Measurements from ENCODE around the gene FGG. TPM values are rescaled to one million over a fixed set of nuclear protein-coding genes. Genes with fewer than 3 reads are reported as not detected.

FGG gene
- total RNA-seq, 4 donors from 2014 or later, result not detected

- no peaks in the 10 kb centered on the region for H3K9me3 ChIP-seq
- no peaks in the 10 kb centered on the region for H3K4me1 ChIP-seq
- no peak within 1 kb of the TSS for H3K4me3 ChIP-seq
- WGBS, 2 donors (ENCODE audit: low coverage in 1 of 2), result 69 to 77% methylated on average over 2 of the region's 2 CpGs
- H3K27me3 ChIP-seq, result no peaks in the 10 kb centered on the region
- H3K27ac ChIP-seq, result no peak within 1 kb of the TSS
- no peak for ATAC-seq
- TF ChIP-seq POLR2AphosphoS5 (IDR thresholded peaks at IDR 0.05) (no peak), CTCF (IDR thresholded peaks at IDR 0.05) (no peak)
- no peaks in the 10 kb centered on the region for H3K36me3 ChIP-seq
Measured at GRCh38 chr4:154562697-154563254, 49.7 kb downstream of the FGG start, which contains the start of gene FGB. Gene FGB, plus strand, starts transcription at chr4:154563011. Its CDS starts 8 bp downstream, at chr4:154563019.

- Histone ChIP-seq H3K4me3 (no peak overlapping the region), H3K36me3 (no peaks in the 10 kb centered on the region), H3K4me1 (no peaks in the 10 kb centered on the region), H3K9me3 (no peaks in the 10 kb centered on the region), H3K27ac (no peak overlapping the region), H3K27me3 (no peaks in the 10 kb centered on the region)
- WGBS, 2 donors (ENCODE audit: low coverage in 1 of 2), result 33 to 60% methylated on average over 4 of the region's 4 CpGs
- ATAC-seq, result no peak
- TF ChIP-seq POLR2AphosphoS5 (IDR thresholded peaks at IDR 0.05) (no peak), POLR2A (IDR thresholded peaks at IDR 0.05) (no peak), CTCF (IDR thresholded peaks at IDR 0.05) (no peak), EP300 (IDR thresholded peaks at IDR 0.05) (no peak)
Measured at GRCh38 chr4:154560824-154561231, 51.6 kb downstream of the FGG start.

- H3K27me3 ChIP-seq, result no peaks in the 10 kb centered on the region
- H3K27ac ChIP-seq, result no peak overlapping the region
- TF ChIP-seq POLR2A (IDR thresholded peaks at IDR 0.05) (no peak), CTCF (IDR thresholded peaks at IDR 0.05) (no peak), EP300 (IDR thresholded peaks at IDR 0.05) (no peak), POLR2AphosphoS5 (IDR thresholded peaks at IDR 0.05) (no peak)
- H3K4me3 ChIP-seq, result no peak overlapping the region
- H3K9me3 ChIP-seq, result no peaks in the 10 kb centered on the region
- H3K36me3 ChIP-seq, result no peaks in the 10 kb centered on the region
- H3K4me1 ChIP-seq, result no peaks in the 10 kb centered on the region
- no peak for ATAC-seq
- WGBS, 2 donors (ENCODE audit: low coverage in 1 of 2), result 100% methylated on average over 1 of the region's 1 CpG
Measured at GRCh38 chr4:154560419-154560801, 52.0 kb downstream of the FGG start.

- Histone ChIP-seq H3K27me3 (no peaks in the 10 kb centered on the region), H3K4me3 (no peak overlapping the region), H3K27ac (no peak overlapping the region), H3K36me3 (no peaks in the 10 kb centered on the region), H3K9me3 (no peaks in the 10 kb centered on the region), H3K4me1 (no peaks in the 10 kb centered on the region)
- 56 to 68% methylated on average over 6 to 9 of the region's 9 CpGs for WGBS, 2 donors (ENCODE audit: low coverage in 1 of 2)
- no peak for ATAC-seq
- TF ChIP-seq CTCF (IDR thresholded peaks at IDR 0.05), result peak in 1 of 4 experiments; percentile 36
- no peak for TF ChIP-seq POLR2AphosphoS5 (IDR thresholded peaks at IDR 0.05)
Measured at GRCh38 chr4:154559494-154560418, 52.7 kb downstream of the FGG start.

- ATAC-seq, result no peak
- Histone ChIP-seq H3K4me1 (no peaks in the 10 kb centered on the region), H3K27me3 (no peaks in the 10 kb centered on the region), H3K27ac (no peak overlapping the region), H3K9me3 (no peaks in the 10 kb centered on the region), H3K36me3 (no peaks in the 10 kb centered on the region), H3K4me3 (no peak overlapping the region)
- 60% methylated on average over 1 of the region's 1 CpG; no CpG with 5 or more reads in 1 of the 2 donors for WGBS, 2 donors (ENCODE audit: low coverage in 1 of 2)
- TF ChIP-seq POLR2A (IDR thresholded peaks at IDR 0.05) (no peak), CTCF (IDR thresholded peaks at IDR 0.05) (no peak), EP300 (IDR thresholded peaks at IDR 0.05) (no peak), POLR2AphosphoS5 (IDR thresholded peaks at IDR 0.05) (no peak)
Measured at GRCh38 chr4:154559141-154559493, 53.3 kb downstream of the FGG start.
